K562 (cell line): ENCODE results near the gene ERCC4. TPM values are rescaled to one million over a fixed set of nuclear protein-coding genes. Genes with fewer than 3 reads are reported as not detected.

Experiments used
- ARID1B ChIP-seq: fragments of 450-650 bp; IDR thresholded peaks from 2 replicates; pipeline ENCODE4 v1.6.1; 2016; ENCODE audit warnings: antibody characterized with exemption, mild to moderate bottlenecking, inconsistent platforms
- ARID2 ChIP-seq: fragments of 450-650 bp; IDR thresholded peaks from 2 replicates; pipeline ENCODE4 v1.6.1; 2017; ENCODE audit warnings: antibody characterized with exemption, mild to moderate bottlenecking
- ARNT ChIP-seq, 2 experiments: fragments of 450-650 bp; IDR thresholded peaks; 2 replicates each; pipeline ENCODE4 v1.6.1; 2016; ENCODE audit warnings: mild to moderate bottlenecking in 1 of 2
- COPS2 ChIP-seq: fragments of 450-650 bp; conservative IDR thresholded peaks from 2 replicates; pipeline ENCODE4 v1.6.1; 2016; ENCODE audit warnings: mild to moderate bottlenecking, moderate library complexity
- DPF2 ChIP-seq: fragments of 450-650 bp; IDR thresholded peaks from 2 replicates; pipeline ENCODE4 v1.6.1; 2016
- EHMT2 ChIP-seq: fragments of 450-650 bp; IDR thresholded peaks from 2 replicates; pipeline ENCODE4 v1.6.1; 2018; ENCODE audit warnings: antibody characterized with exemption
- FOXJ2 ChIP-seq: fragments of 200-800 bp; sonication (Bioruptor generic); IDR thresholded peaks from 2 replicates; pipeline ENCODE4 v1.6.1; 2016; ENCODE audit warnings: missing genetic modification characterization, missing compliant biosample characterization
- GATAD2B ChIP-seq: fragments of 450-650 bp; IDR thresholded peaks from 2 replicates; pipeline ENCODE4 v1.6.1; 2017; ENCODE audit warnings: mild to moderate bottlenecking, borderline replicate concordance
- HLTF ChIP-seq: fragments of 450-650 bp; IDR thresholded peaks from 2 replicates; pipeline ENCODE4 v1.6.1; 2016
- MTA3 ChIP-seq: fragments of 450-650 bp; formaldehyde crosslinking; IDR thresholded peaks from 2 replicates; pipeline ENCODE4 v1.6.1; 2017; ENCODE audit warnings: mild to moderate bottlenecking, borderline replicate concordance
- NBN ChIP-seq: fragments of 450-650 bp; IDR thresholded peaks from 2 replicates; pipeline ENCODE4 v1.6.1; 2016; ENCODE audit warnings: low read depth, mild to moderate bottlenecking
- RAD21 ChIP-seq, 2 experiments: fragments of 250-450 bp in 1 of 2; fragments of 450-650 bp in 1 of 2; sonication (Bioruptor Pico) in 1 of 2; formaldehyde crosslinking in 1 of 2; IDR thresholded peaks in 1 of 2; conservative IDR thresholded peaks in 1 of 2; 2 replicates each; pipeline versions ENCODE4 v1.4.0 to v1.8.0; 2020 to 2022; ENCODE audit warnings: mild to moderate bottlenecking in 2 of 2, moderate library complexity in 1 of 2
- RFX7 ChIP-seq: fragments of 250-450 bp; sonication (Bioruptor Pico); IDR thresholded peaks from 2 replicates; pipeline ENCODE4 v1.5.1; 2021; ENCODE audit warnings: mild to moderate bottlenecking
- SMARCA4 ChIP-seq: fragments of 450-650 bp; IDR thresholded peaks from 2 replicates; pipeline ENCODE4 v1.6.1; 2016
- SMARCA5 ChIP-seq: fragments of 450-650 bp; IDR thresholded peaks from 2 replicates; pipeline ENCODE4 v1.6.1; 2016
- SMARCE1 ChIP-seq: fragments of 450-650 bp; IDR thresholded peaks from 2 replicates; pipeline ENCODE4 v1.7.1; 2016; ENCODE audit warnings: mild to moderate bottlenecking
- TBL1XR1 ChIP-seq, 2 experiments: IDR thresholded peaks; 2 replicates each; pipeline ENCODE4 v1.6.1; 2012; ENCODE audit warnings: improper control_type of control experiment in 2 of 2, low read length in 2 of 2, mild to moderate bottlenecking in 1 of 2
- TCF3 ChIP-seq: sonication (generic); formaldehyde crosslinking; IDR thresholded peaks from 2 replicates; pipeline ENCODE4 v1.4.0; 2020; ENCODE audit warnings: mild to moderate bottlenecking, missing genetic modification reagents
- ZC3H4 ChIP-seq: sonication (generic); formaldehyde crosslinking; IDR thresholded peaks from 2 replicates; pipeline ENCODE4 v1.9.0; 2021; ENCODE audit warnings: missing genetic modification reagents, borderline replicate concordance
- ZEB2 ChIP-seq: fragments of 450-650 bp; IDR thresholded peaks from 2 replicates; pipeline ENCODE4 v1.6.1; 2016
- ZNF134 ChIP-seq: fragments of 250-450 bp; sonication (Bioruptor Pico); conservative IDR thresholded peaks from 2 replicates; pipeline ENCODE4 v1.4.0; 2020
- ZNF263 ChIP-seq: sonication (generic); formaldehyde crosslinking; IDR thresholded peaks from 2 replicates; pipeline ENCODE4 v1.8.0; 2022; ENCODE audit warnings: mild to moderate bottlenecking, missing genetic modification reagents, borderline replicate concordance
- ZNF507 ChIP-seq: conservative IDR thresholded peaks from 2 replicates; pipeline ENCODE4 v1.6.1; 2017; ENCODE audit warnings: missing genetic modification characterization, missing compliant biosample characterization
- ZNF766 ChIP-seq: fragments of 200-800 bp; sonication (Bioruptor generic); conservative IDR thresholded peaks from 2 replicates; pipeline ENCODE4 v1.6.1; 2016; ENCODE audit warnings: missing genetic modification characterization, missing compliant biosample characterization
- polyA plus RNA-seq, 8 experiments: library from polyadenylated mRNA; depleted of rRNA in 4 of 8; stranded (reverse) in 5 of 8; unstranded in 3 of 8; fragments of >200 nt; fragmentation: Nextera tagmentation in 2 of 8; fragmentation: Illumina TruSeq in 1 of 8; extraction: Ambion mirVana in 2 of 8; extraction: Trizol in 1 of 8; gene quantifications; 2 replicates each; pipeline versions ENCODE4 v1.2.1 to v1.2.3, GENCODE V29; 2011 to 2014; ENCODE audit warnings: inconsistent platforms in 1 of 8, missing spikeins in 1 of 8
- total RNA-seq, 7 experiments: library from RNA; depleted of rRNA in 6 of 7; stranded (reverse); fragments of >200 nt in 6 of 7; fragmentation: Illumina TruSeq in 2 of 7; extraction: Trizol in 2 of 7; gene quantifications; 2 replicates each; pipeline versions ENCODE4 v1.2.1 to v1.2.3, GENCODE V29; 2011 to 2021; ENCODE audit warnings: low replicate concordance in 1 of 7
- TF ChIP-seq, protein P1 (sequence below), 3 experiments: IDR thresholded peaks in 2 of 3; conservative IDR thresholded peaks in 1 of 3; 2 replicates each; pipeline ENCODE4 v1.5.1; 2011 to 2012; ENCODE audit warnings: low read length in 3 of 3, mild to moderate bottlenecking in 3 of 3, control low read depth in 2 of 3, improper control_type of control experiment in 1 of 3, inconsistent platforms in 1 of 3, low read depth in 1 of 3, mixed read lengths in 1 of 3, moderate library complexity in 1 of 3; ENCODE audit not compliant: insufficient read depth in 2 of 3
- TF ChIP-seq, protein P2 (sequence below): fragments of 450-650 bp; formaldehyde crosslinking; IDR thresholded peaks from 2 replicates; pipeline ENCODE4 v1.4.0; 2022; ENCODE audit warnings: missing genetic modification characterization

ERCC4 gene
- total and polyA plus RNA-seq, 9 of the 15 experiments (the other 6 are each of a cell fraction or from before 2014, with no cell fraction given), result 3.7 to 10.5 (median 6.0) TPM

DNA sequence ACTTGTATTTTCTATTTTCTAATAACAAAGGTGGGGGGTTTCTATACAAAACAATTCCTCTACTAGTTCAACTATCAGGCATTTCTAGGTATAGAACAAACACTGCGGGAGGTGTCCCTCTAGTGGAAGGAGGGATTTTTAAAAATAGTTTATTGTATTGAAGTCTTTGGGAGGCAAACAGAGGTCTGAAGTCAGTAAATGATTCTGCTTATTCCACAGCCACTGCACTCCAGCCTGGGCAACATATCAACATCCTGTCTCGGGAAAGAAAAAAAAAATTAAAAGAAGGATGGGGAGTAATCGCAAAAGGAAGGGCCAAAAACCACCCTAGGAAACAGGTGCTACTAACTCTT lies 648 bp upstream of the ERCC4 start (continued):
- TF ChIP-seq ZNF134 (CRISPR knock-in tag) (no peak), SMARCE1 (peak; percentile 34; the same call in 1 of the 2 replicates), HLTF (0 out of 2 replicates have a peak, but pooled peaks have one; percentile 39), ZNF263 (CRISPR knock-in tag) (no peak), ZC3H4 (CRISPR knock-in tag) (no peak), ARID1B (peak; percentile 24; the same call in 1 of the 2 replicates), ARNT (IDR thresholded peaks at IDR 0.05) (0 out of 4 replicates have a peak, but pooled peaks of 1 of the 2 experiments have one; percentile 66), TBL1XR1 (IDR thresholded peaks at IDR 0.05; ENCODE audit: low read length in 2 of 2) (0 out of 4 replicates have a peak, but pooled peaks of 1 of the 2 experiments have one; percentile 7), SMARCA4 (0 out of 2 replicates have a peak, but pooled peaks have one; percentile 35), ARID2 (0 out of 2 replicates have a peak, but pooled peaks have one; percentile 24), NBN (peak; percentile 75; the same call in 1 of the 2 replicates), FOXJ2 (tag) (0 out of 2 replicates have a peak, but pooled peaks have one; percentile 20), DPF2 (peak; percentile 51), ZNF766 (no peak), RAD21 (CRISPR knock-in tag; conservative IDR thresholded peaks at IDR 0.05 in 1 of 2, IDR thresholded peaks at IDR 0.05 in 1 of 2) (peak; percentile 20 to 33; a peak in 3 of 4 replicates), RFX7 (CRISPR knock-in tag) (no peak), SMARCA5 (0 out of 2 replicates have a peak, but pooled peaks have one; percentile 54), ZEB2 (0 out of 2 replicates have a peak, but pooled peaks have one; percentile 52), COPS2 (no peak), TCF3 (CRISPR knock-in tag) (no peak), GATAD2B (no peak), EHMT2 (0 out of 2 replicates have a peak, but pooled peaks have one; percentile 38), ZNF507 (tag) (no peak), MTA3 (peak; percentile 24; the same call in 1 of the 2 replicates)
- TF ChIP-seq, protein P1, sequence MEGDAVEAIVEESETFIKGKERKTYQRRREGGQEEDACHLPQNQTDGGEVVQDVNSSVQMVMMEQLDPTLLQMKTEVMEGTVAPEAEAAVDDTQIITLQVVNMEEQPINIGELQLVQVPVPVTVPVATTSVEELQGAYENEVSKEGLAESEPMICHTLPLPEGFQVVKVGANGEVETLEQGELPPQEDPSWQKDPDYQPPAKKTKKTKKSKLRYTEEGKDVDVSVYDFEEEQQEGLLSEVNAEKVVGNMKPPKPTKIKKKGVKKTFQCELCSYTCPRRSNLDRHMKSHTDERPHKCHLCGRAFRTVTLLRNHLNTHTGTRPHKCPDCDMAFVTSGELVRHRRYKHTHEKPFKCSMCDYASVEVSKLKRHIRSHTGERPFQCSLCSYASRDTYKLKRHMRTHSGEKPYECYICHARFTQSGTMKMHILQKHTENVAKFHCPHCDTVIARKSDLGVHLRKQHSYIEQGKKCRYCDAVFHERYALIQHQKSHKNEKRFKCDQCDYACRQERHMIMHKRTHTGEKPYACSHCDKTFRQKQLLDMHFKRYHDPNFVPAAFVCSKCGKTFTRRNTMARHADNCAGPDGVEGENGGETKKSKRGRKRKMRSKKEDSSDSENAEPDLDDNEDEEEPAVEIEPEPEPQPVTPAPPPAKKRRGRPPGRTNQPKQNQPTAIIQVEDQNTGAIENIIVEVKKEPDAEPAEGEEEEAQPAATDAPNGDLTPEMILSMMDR (IDR thresholded peaks at IDR 0.05 in 2 of 3, conservative IDR thresholded peaks at IDR 0.05 in 1 of 3; ENCODE audit: insufficient read depth in 2 of 3, low read depth in 1 of 3, low read length in 3 of 3), result peak in 2 of 3 experiments; percentile 61 to 65; a peak in 3 of 6 replicates
- TF ChIP-seq, protein P2, sequence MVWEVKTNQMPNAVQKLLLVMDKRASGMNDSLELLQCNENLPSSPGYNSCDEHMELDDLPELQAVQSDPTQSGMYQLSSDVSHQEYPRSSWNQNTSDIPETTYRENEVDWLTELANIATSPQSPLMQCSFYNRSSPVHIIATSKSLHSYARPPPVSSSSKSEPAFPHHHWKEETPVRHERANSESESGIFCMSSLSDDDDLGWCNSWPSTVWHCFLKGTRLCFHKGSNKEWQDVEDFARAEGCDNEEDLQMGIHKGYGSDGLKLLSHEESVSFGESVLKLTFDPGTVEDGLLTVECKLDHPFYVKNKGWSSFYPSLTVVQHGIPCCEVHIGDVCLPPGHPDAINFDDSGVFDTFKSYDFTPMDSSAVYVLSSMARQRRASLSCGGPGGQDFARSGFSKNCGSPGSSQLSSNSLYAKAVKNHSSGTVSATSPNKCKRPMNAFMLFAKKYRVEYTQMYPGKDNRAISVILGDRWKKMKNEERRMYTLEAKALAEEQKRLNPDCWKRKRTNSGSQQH, result peak; percentile 48; the same call in 1 of the 2 replicates
